IPS-18c (cell line): Measurements from ENCODE around the gene ASPDH.

ENCODE experiments used
- H3K4me3 ChIP-seq: 2 replicates; pipeline ENCODE4 v1.7.0; 2013; ENCODE audit warnings: low read depth, mild to moderate bottlenecking, low read length, moderate library complexity; ENCODE audit not compliant: insufficient read depth
- H3K9me3 ChIP-seq: one replicate; pipeline ENCODE4 v1.6.1; 2013; ENCODE audit warnings: mild to moderate bottlenecking, low read length, moderate library complexity; ENCODE audit not compliant: control insufficient read depth, insufficient read depth

The ASPDH gene

GRCh38 chr19:50507376-50507775 lies 6.3 kb downstream of the ASPDH start:
- Histone ChIP-seq H3K9me3 (no peaks in the 10 kb centered on the region), H3K4me3 (no peak overlapping the region)

DNA sequence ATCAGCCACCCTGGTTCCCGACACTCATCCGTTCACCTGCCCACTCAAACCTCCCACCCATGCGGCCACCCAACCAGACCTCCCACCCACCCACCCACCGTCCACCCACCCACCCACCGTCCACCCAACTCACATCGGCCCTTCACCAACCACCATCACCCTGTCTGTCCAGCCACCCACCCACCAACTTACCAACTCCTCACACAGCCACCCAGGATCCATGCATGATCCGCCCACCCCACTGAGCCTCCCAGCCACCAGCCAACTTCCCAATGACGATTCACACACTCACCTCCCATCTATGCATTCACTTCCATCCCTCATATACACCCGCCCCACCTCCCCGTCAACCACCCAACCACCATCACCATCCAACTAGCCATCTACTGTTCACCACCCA lies 7.0 kb downstream of the ASPDH start:
- H3K9me3 ChIP-seq, result no peaks in the 10 kb centered on the region
- H3K4me3 ChIP-seq, result no peak overlapping the region

- no peaks in the 10 kb centered on the region for H3K9me3 ChIP-seq
- no peak overlapping the region for H3K4me3 ChIP-seq
These were observed 7.7 kb downstream of the ASPDH start for GRCh38 chr19:50505856-50506611.

GRCh38 chr19:50501568-50502475 lies 11.9 kb downstream of the ASPDH start:
- H3K9me3 ChIP-seq, result no peaks in the 10 kb centered on the region
- H3K4me3 ChIP-seq, result no peak overlapping the region

GRCh38 chr19:50501186-50501567 lies 12.5 kb downstream of the ASPDH start:
- Histone ChIP-seq H3K4me3 (no peak overlapping the region), H3K9me3 (no peaks in the 10 kb centered on the region)

DNA sequence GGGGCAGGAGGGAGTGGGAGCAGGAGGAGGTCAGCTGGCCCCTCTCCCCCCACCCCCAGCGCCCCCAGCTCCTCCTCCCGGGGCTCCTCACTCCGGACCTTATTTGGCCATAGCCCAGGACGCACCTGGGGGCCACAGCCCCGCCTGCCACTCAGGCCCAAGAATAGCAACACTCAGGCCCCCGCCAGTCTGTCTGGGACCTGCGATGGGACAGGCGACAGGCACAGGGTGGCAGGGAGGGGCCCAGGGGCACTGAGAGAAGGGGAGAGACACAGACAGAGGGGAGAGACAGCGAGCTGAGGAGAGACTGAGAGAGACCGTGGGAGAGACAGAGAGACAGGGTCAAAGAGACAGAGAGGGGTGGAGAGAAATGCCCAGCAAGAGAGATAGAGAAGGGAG lies 13.0 kb downstream of the ASPDH start:
- H3K4me3 ChIP-seq, result no peak overlapping the region
- no peaks in the 10 kb centered on the region for H3K9me3 ChIP-seq

DNA sequence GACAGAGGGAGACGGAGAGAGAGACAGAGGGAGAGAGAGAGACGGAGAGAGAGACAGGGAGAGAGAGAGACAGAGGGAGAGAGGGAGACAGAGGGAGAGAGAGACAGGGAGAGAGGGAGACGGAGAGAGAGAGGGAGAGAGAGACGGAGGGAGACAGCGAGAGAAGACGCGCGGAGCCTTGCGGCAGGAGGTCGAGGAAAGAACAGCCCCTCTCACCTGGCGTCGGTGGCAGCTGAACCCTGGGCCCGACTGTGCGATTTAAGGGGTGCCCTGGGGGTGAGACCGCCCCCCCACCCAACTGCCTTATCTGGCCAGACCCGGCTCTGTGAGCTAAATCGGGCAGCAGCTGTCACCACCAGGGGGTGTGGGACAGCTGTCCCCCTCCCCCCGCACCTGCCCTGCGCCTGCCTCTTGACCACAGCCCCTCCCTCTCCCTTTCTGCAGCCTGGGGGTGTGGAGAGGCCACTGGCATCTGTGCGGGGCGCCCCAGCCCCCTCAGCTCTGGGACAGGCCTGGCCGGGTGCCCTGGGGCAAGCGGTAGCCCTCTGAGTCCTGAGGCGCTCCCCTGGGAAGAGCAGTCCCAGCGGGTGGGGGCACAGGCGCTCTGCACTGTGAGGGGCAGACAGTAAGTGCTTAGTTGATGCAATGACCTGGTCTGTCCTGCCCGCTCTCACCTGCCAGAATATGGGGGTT lies 13.5 kb downstream of the ASPDH start:
- no peaks in the 10 kb centered on the region for H3K9me3 ChIP-seq
- 0 out of 2 replicates have a peak overlapping the region, but pooled peaks have one; percentile 6 for H3K4me3 ChIP-seq

DNA sequence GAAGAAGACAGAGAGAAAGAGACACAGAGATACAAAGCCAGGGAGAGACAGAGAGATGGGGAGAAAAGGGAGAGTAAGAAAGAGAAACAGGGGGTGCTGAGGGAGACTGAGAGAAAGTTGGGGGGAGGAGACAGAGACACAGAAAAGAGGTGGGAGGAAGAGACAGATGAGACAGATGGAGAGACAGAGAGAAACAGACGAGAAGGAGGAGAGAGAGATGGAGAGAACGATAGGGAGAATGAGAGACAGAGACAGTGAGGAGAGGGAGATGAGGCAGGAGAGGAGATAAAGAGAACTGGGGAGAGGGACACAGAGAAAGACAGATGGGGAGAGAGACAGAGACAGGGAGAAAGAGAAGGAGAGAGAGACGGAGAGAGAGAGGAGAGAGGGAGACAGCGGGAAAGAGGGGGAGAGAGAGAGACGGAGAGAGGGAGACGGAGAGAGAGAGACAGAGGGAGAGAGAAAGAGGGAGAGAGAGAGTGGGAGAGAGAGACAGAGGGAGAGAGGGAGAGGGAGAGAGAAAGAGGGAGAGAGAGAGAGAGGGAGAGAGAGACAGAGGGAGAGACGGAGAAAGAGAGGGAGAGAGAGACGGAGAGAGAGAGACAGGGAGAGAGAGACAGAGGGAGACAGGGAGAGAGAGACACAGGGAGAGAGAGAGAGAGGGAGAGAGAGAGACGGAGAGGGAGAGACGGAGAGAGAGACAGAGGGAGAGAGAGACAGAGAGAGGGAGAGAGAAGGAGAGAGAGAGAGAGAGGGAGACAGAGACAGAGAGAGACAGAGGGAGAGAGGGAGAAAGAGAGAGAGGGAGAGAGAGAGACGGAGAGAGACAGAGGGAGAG lies 15.3 kb downstream of the ASPDH start:
- Histone ChIP-seq H3K4me3 (no peak overlapping the region), H3K9me3 (no peaks in the 10 kb centered on the region)

DNA sequence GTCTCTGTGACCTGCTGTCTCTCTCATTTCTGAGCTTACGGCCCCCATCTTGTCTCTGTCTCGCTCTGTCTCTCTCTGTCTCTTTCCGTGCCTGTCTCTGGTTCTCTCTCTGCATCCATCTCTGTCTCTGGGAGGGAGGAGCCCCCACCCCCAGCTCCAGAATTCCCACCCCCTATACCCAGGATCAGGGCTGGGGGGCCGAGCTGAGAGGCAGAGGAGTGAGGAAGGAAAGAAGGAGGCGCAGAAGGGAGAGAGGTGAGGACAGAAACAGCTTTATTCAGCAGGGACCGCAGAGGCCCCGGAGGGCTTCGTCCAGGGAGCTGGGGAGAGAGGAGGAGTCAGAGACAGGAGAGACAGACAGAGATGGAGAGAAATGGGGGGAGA lies 16.7 kb downstream of the ASPDH start:
- Histone ChIP-seq H3K9me3 (no peaks in the 10 kb centered on the region), H3K4me3 (no peak overlapping the region)

GRCh38 chr19:50496189-50497021 lies 17.3 kb downstream of the ASPDH start:
- Histone ChIP-seq H3K4me3 (no peak overlapping the region), H3K9me3 (no peaks in the 10 kb centered on the region)

DNA sequence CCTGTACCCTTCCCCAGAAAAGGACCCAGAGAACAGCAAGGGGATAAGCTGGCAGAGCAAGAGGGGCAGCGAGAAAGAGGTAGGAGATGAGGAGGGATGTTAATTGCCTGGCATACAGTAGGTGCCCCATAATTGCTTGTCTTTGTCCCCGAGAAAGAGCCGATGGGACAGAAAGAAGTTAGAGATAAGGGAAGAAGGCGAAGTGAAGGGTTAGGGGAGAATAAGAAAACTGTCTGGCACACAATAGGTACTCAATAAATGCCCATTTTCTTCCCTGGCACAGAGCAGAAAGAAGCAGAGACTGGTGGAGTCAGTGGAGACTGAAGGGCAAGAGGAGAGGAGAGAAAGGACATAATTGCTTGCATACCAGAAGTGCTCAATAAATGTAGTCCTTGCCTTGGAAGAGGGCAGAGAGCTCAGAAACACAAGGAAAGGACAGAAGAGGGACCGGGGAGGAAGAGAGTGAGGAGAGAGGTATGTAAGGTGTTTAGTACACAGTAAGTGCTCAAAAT lies 18.6 kb downstream of the ASPDH start:
- Histone ChIP-seq H3K9me3 (peaks cover under 1% of the 10 kb centered on the region), H3K4me3 (no peak overlapping the region)

DNA sequence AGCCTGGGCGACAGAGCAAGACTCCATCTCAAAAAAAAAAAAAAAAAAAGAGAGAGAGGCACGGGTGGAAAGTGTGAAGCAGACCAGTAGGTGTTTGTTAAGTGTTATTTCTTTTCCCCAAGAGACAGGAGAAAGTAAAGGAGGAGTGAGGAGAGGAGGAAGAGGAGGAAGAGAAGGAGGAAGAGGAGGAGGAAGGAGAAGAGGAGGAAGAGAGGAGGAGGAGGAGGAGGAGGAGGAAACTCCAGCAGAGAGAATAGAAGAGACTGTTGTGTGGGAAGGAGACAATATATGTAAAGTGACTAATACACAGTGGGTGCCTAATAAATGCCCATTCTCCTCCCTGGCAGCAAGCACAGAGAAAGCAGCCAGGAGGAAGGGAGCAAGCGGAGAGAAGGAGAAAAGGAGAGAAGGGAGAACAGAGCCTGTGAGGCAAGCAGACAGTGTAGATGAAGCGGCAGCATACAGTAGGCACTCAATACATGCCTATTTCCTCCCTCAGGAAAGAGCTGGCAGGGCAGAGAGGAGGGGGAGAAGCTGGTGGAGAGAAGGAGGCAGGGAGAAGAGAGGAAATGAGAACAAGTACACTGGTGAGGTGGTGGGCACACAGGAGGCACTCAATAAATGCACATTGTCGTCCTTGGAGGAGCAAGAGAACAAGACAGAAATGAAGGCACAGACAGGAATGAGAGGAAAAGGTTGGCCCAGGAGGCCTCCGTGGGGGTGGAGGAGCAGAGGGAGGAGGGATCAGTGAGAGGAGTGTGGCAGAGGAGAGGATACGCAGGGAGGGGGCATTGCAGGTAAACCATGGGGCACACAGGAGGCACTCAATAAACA lies 19.3 kb downstream of the ASPDH start:
- Histone ChIP-seq H3K4me3 (no peak overlapping the region), H3K9me3 (peaks cover 2% of the 10 kb centered on the region)

GRCh38 chr19:50493171-50493570 lies 20.5 kb downstream of the ASPDH start:
- H3K4me3 ChIP-seq, result no peak overlapping the region
- peaks cover 6% of the 10 kb centered on the region for H3K9me3 ChIP-seq

GRCh38 chr19:50492303-50493052 lies 21.2 kb downstream of the ASPDH start:
- Histone ChIP-seq H3K9me3 (peaks cover 6% of the 10 kb centered on the region), H3K4me3 (no peak overlapping the region)

- Histone ChIP-seq H3K4me3 (no peak overlapping the region), H3K9me3 (peaks cover 16% of the 10 kb centered on the region)
These were observed 22.7 kb downstream of the ASPDH start for GRCh38 chr19:50490991-50491472.
